Keratinocyte (primary cell): ENCODE measurements around the gene ACTA2. TPM values are rescaled to one million over a fixed set of nuclear protein-coding genes. Genes with fewer than 3 reads are reported as not detected.

Experiments
- DNase-seq: peaks from one replicate; pipeline ENCODE4 v3.0.0-alpha.2; 2011; ENCODE audit warnings: low read depth, missing footprints, low spot score
- FAIRE-seq: peaks from 2 replicates; lab custom pipeline; 2011; peaks lifted over from hg19 to GRCh38; lab: Jason Lieb, UNC
- H2AFZ ChIP-seq: 2 replicates; pipeline ENCODE4 v1.6.0; 2012; ENCODE audit warnings: low read length, control low read depth, inconsistent platforms; ENCODE audit not compliant: control insufficient read depth
- H3K27ac ChIP-seq: 2 replicates; pipeline ENCODE4 v1.5.1; 2011; ENCODE audit warnings: low read length; ENCODE audit not compliant: control insufficient read depth, insufficient read depth
- H3K27me3 ChIP-seq: 3 replicates; pipeline ENCODE4 v1.6.0; 2011; ENCODE audit warnings: low read length; ENCODE audit not compliant: control insufficient read depth, insufficient read depth; ENCODE audit errors: extremely low read depth
- H3K36me3 ChIP-seq, 2 experiments: 2 replicates in 1 of 2; 3 replicates in 1 of 2; pipeline ENCODE4 v1.5.1; 2011; ENCODE audit warnings: low read length in 2 of 2, mild to moderate bottlenecking in 1 of 2; ENCODE audit not compliant: control insufficient read depth in 2 of 2, insufficient read depth in 2 of 2; ENCODE audit errors: extremely low read depth in 1 of 2
- H3K4me1 ChIP-seq: 3 replicates; pipeline ENCODE4 v1.5.1; 2011; ENCODE audit warnings: low read length; ENCODE audit not compliant: control insufficient read depth, insufficient read depth; ENCODE audit errors: extremely low read depth
- H3K4me2 ChIP-seq: 3 replicates; pipeline ENCODE4 v1.6.0; 2011; ENCODE audit warnings: low read depth, low read length; ENCODE audit not compliant: control insufficient read depth, insufficient read depth; ENCODE audit errors: extremely low read depth
- H3K4me3 ChIP-seq, 3 experiments: fragments of 200-600 bp in 1 of 3; sonication (generic) in 1 of 3; 2 replicates in 2 of 3; 3 replicates in 1 of 3; pipeline ENCODE4 v1.5.1; 2011 to 2016; ENCODE audit warnings: low read length in 3 of 3, mild to moderate bottlenecking in 3 of 3, control low read depth in 2 of 3, inconsistent platforms in 1 of 3, low read depth in 1 of 3, mixed read lengths in 1 of 3, mixed run types in 1 of 3, moderate library complexity in 1 of 3; ENCODE audit not compliant: control insufficient read depth in 2 of 3, insufficient read depth in 2 of 3; ENCODE audit errors: extremely low read depth in 1 of 3
- H3K79me2 ChIP-seq: 2 replicates; pipeline ENCODE4 v1.6.0; 2012; ENCODE audit warnings: low read length; ENCODE audit not compliant: control insufficient read depth, insufficient read depth
- H3K9ac ChIP-seq: 3 replicates; pipeline ENCODE4 v1.6.0; 2011; ENCODE audit warnings: low read length; ENCODE audit not compliant: control insufficient read depth, insufficient read depth; ENCODE audit errors: extremely low read depth
- H3K9me1 ChIP-seq: 3 replicates; pipeline ENCODE4 v1.6.0; 2011; ENCODE audit warnings: low read length; ENCODE audit not compliant: control insufficient read depth, insufficient read depth; ENCODE audit errors: extremely low read depth
- H3K9me3 ChIP-seq: 2 replicates; pipeline ENCODE4 v1.5.1; 2012; ENCODE audit warnings: low read depth, low read length; ENCODE audit not compliant: control insufficient read depth
- H4K20me1 ChIP-seq: 3 replicates; pipeline ENCODE4 v1.6.0; 2011; ENCODE audit warnings: low read length; ENCODE audit not compliant: control insufficient read depth, insufficient read depth; ENCODE audit errors: extremely low read depth
- EZH2 ChIP-seq: IDR thresholded peaks from one replicate; pipeline ENCODE4 v1.6.1; 2012; ENCODE audit warnings: inconsistent platforms, mild to moderate bottlenecking, low read length, moderate library complexity
- dilution Hi-C: fragments of 300-500 bp; cut with MboI; formaldehyde crosslinking; loops from one replicate; pipeline ENCODE4 v1.7.0; 2020; ENCODE audit warnings: low sequenced_read_pairs; ENCODE audit not compliant: extremely low pct_ligation_motif_present
- polyA plus RNA-seq, 5 experiments: library from polyadenylated mRNA; depleted of rRNA in 3 of 5; stranded (reverse) in 3 of 5; stranded (forward) in 1 of 5; unstranded in 1 of 5; fragments of >200 nt; gene quantifications; 1 replicate in 1 of 5; 2 replicates in 3 of 5; 3 replicates in 1 of 5; pipeline versions ENCODE4 v1.2.1 to v1.2.3, GENCODE V29; 2011 to 2012; ENCODE audit warnings: missing spikeins in 2 of 5, low read depth in 1 of 5, low replicate concordance in 1 of 5
- TF ChIP-seq, protein P1 (sequence below), 3 experiments: IDR thresholded peaks in 1 of 3; conservative IDR thresholded peaks in 1 of 3; optimal IDR thresholded peaks in 1 of 3; 2 replicates in 2 of 3; 3 replicates in 1 of 3; pipeline versions ENCODE3 to v1.5.1; 2011; ENCODE audit warnings: low read length in 3 of 3, mild to moderate bottlenecking in 3 of 3, moderate library complexity in 2 of 3, control low read depth in 1 of 3, inconsistent platforms in 1 of 3; ENCODE audit not compliant: insufficient read depth in 2 of 3; ENCODE audit errors: extremely low read depth in 1 of 3

ACTA2 gene
- polyA plus RNA-seq, 1 donor (not counting 4 experiments of a cell fraction or from before 2014, with no cell fraction given), result 3.7 TPM

DNA sequence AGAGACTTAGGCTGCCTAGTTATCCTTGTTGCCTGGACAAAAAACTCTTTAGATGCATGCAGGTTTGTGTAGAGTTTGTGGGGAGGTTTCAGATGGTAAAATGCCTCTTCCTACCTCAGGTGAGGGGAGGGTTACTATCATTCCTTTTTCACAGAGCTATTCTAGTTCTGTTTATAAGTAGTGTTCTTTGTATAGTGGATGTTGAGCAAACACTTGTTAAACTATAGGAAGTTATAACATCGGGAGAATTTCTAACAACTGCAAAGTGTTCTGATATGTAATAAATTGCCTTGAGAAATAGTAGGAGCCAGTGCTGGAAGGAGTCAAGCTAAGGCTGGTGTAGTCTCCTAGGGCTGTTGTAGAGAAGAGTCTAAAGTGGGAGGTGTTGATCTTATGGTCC is 31.4 kb upstream of the ACTA2 start:
- Histone ChIP-seq H4K20me1 (no peaks in the 10 kb centered on the region), H3K27me3 (no peaks in the 10 kb centered on the region), H3K4me1 (peaks cover 6% of the 10 kb centered on the region), H3K27ac (no peak overlapping the region), H3K4me2 (no peak overlapping the region), H2AFZ (no peak overlapping the region), H3K9me1 (no peaks in the 10 kb centered on the region), H3K79me2 (no peaks in the 10 kb centered on the region), H3K9ac (no peak overlapping the region), H3K9me3 (no peaks in the 10 kb centered on the region), H3K36me3 (no peaks in the 10 kb centered on the region), H3K4me3 (no peak overlapping the region)
- dilution Hi-C loops, result no loop called here
- TF ChIP-seq, protein P1, sequence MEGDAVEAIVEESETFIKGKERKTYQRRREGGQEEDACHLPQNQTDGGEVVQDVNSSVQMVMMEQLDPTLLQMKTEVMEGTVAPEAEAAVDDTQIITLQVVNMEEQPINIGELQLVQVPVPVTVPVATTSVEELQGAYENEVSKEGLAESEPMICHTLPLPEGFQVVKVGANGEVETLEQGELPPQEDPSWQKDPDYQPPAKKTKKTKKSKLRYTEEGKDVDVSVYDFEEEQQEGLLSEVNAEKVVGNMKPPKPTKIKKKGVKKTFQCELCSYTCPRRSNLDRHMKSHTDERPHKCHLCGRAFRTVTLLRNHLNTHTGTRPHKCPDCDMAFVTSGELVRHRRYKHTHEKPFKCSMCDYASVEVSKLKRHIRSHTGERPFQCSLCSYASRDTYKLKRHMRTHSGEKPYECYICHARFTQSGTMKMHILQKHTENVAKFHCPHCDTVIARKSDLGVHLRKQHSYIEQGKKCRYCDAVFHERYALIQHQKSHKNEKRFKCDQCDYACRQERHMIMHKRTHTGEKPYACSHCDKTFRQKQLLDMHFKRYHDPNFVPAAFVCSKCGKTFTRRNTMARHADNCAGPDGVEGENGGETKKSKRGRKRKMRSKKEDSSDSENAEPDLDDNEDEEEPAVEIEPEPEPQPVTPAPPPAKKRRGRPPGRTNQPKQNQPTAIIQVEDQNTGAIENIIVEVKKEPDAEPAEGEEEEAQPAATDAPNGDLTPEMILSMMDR (optimal IDR thresholded peaks at IDR 0.05 in 1 of 3, IDR thresholded peaks at IDR 0.05 in 1 of 3, conservative IDR thresholded peaks at IDR 0.05 in 1 of 3; ENCODE audit: extremely low read depth in 1 of 3, insufficient read depth in 2 of 3, low read length in 3 of 3), result no peak
- no peak for TF ChIP-seq EZH2
- peak; percentile 44 for FAIRE-seq
- no peak for DNase-seq

DNA sequence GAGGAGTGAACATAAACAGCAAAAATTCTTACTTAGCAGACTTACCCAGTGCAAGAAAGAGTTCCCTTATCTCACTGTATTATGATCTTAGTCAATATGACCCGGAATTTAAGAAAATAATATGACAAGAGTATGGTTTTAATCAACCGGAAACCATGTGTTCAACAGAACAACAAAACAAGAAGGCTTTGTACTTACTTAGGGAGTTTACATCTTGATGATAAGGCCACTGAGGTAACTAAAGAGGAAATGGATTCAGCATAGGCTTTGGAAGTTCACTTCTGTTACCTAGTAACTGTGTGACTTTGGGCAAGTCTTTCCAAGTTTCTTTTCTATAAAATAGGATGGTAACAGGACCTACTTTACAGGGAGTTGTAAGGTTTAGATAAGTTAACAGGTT is 30.6 kb upstream of the ACTA2 start:
- no peaks in the 10 kb centered on the region for H4K20me1 ChIP-seq
- dilution Hi-C loops, result no loop called here
- no peak overlapping the region for H2AFZ ChIP-seq
- no peak overlapping the region for H3K4me2 ChIP-seq
- H3K9me1 ChIP-seq, result no peaks in the 10 kb centered on the region
- H3K4me3 ChIP-seq, result no peak overlapping the region
- peaks cover 6% of the 10 kb centered on the region for H3K4me1 ChIP-seq
- DNase-seq (no peak), FAIRE-seq (no peak)
- no peak overlapping the region for H3K27ac ChIP-seq
- H3K9me3 ChIP-seq, result no peaks in the 10 kb centered on the region
- no peaks in the 10 kb centered on the region for H3K36me3 ChIP-seq
- H3K27me3 ChIP-seq, result no peaks in the 10 kb centered on the region
- TF ChIP-seq, protein P1 (optimal IDR thresholded peaks at IDR 0.05 in 1 of 3, IDR thresholded peaks at IDR 0.05 in 1 of 3, conservative IDR thresholded peaks at IDR 0.05 in 1 of 3; ENCODE audit: extremely low read depth in 1 of 3, insufficient read depth in 2 of 3, low read length in 3 of 3), result no peak
- TF ChIP-seq EZH2, result no peak
- no peaks in the 10 kb centered on the region for H3K79me2 ChIP-seq
- no peak overlapping the region for H3K9ac ChIP-seq
